ENCODE data around the gene OGDHL.

Gene OGDHL

GRCh38 chr10:49798275-49798674 is 36.2 kb upstream of the OGDHL start:
- H3K4me3 ChIP-seq (replicated peaks; ENCODE audit: insufficient read depth, low read length), result no peak overlapping the region
- DNase-seq (ENCODE audit: low read depth in 1 of 2, low spot score in 1 of 2), result no peak
- no peak for TF ChIP-seq POLR2AphosphoS5 (IDR thresholded peaks at IDR 0.05; ENCODE audit: low read depth)
- TF ChIP-seq SPI1 (IDR thresholded peaks at IDR 0.05; ENCODE audit: borderline replicate concordance, low read depth), result no peak
- no peak for TF ChIP-seq CTCF (IDR thresholded peaks at IDR 0.05; ENCODE audit: insufficient read depth, low read length)
- TF ChIP-seq REST (IDR thresholded peaks at IDR 0.05; ENCODE audit: insufficient replicate concordance, low read depth), result no peak
- TF ChIP-seq GABPA (IDR thresholded peaks at IDR 0.05; ENCODE audit: low read depth), result no peak
- H3K27me3 ChIP-seq (ENCODE audit: insufficient read depth, poor library complexity, severe bottlenecking), result no peaks in the 10 kb centered on the region
- H3K27ac ChIP-seq (replicated peaks), result no peak overlapping the region

- no peak overlapping the region for H3K27ac ChIP-seq (replicated peaks)
- H3K27me3 ChIP-seq (ENCODE audit: insufficient read depth, poor library complexity, severe bottlenecking), result no peaks in the 10 kb centered on the region
- TF ChIP-seq POLR2AphosphoS5 (IDR thresholded peaks at IDR 0.05; ENCODE audit: low read depth) (no peak), REST (IDR thresholded peaks at IDR 0.05; ENCODE audit: insufficient replicate concordance, low read depth) (no peak), CTCF (IDR thresholded peaks at IDR 0.05; ENCODE audit: insufficient read depth, low read length) (no peak), SPI1 (IDR thresholded peaks at IDR 0.05; ENCODE audit: borderline replicate concordance, low read depth) (no peak), GABPA (IDR thresholded peaks at IDR 0.05; ENCODE audit: low read depth) (no peak)
These were observed 29.0 kb upstream of the OGDHL start for GRCh38 chr10:49791100-49791499.

GRCh38 chr10:49784681-49785080 is 22.6 kb upstream of the OGDHL start:
- TF ChIP-seq CTCF (IDR thresholded peaks at IDR 0.05; ENCODE audit: insufficient read depth, low read length) (no peak), REST (IDR thresholded peaks at IDR 0.05; ENCODE audit: insufficient replicate concordance, low read depth) (no peak), POLR2AphosphoS5 (IDR thresholded peaks at IDR 0.05; ENCODE audit: low read depth) (no peak), GABPA (IDR thresholded peaks at IDR 0.05; ENCODE audit: low read depth) (no peak), SPI1 (IDR thresholded peaks at IDR 0.05; ENCODE audit: borderline replicate concordance, low read depth) (no peak)
- Histone ChIP-seq H3K27ac (replicated peaks) (no peak overlapping the region), H3K4me3 (replicated peaks; ENCODE audit: insufficient read depth, low read length) (no peak overlapping the region), H3K27me3 (ENCODE audit: insufficient read depth, poor library complexity, severe bottlenecking) (no peaks in the 10 kb centered on the region)
- no peak for DNase-seq (ENCODE audit: low read depth in 1 of 2, low spot score in 1 of 2)

More at GRCh38 chr10:49791100-49791499, 29.0 kb upstream of the OGDHL start:
- no peak for DNase-seq (ENCODE audit: low read depth in 1 of 2, low spot score in 1 of 2)
- H3K4me3 ChIP-seq (replicated peaks; ENCODE audit: insufficient read depth, low read length), result no peak overlapping the region
